Left colon (tissue), 2 donors: Measurements from ENCODE around the gene ADH1B. TPM values are rescaled to one million over a fixed set of nuclear protein-coding genes. Genes with fewer than 3 reads are reported as not detected.
"Not testable (repeated sequence)": the region's sequence is repeated elsewhere in the genome, so short reads cannot be mapped to it uniquely, and the experiment has no call there.

Source experiments
- ATAC-seq: fragments of 200-7000 bp; cut with Tn5 transposase; one replicate; pipeline ENCODE4 v1.9.1; 2020; ENCODE audit warnings: mild to moderate bottlenecking, moderate library complexity
- DNase-seq, 2 donors: peaks; one replicate each; pipeline ENCODE4 v3.0.0-alpha.2; 2020
- intact Hi-C, 2 donors: fragments of 100-400 bp; cut with DNase I in 1 of 2; cut with micrococcal nuclease in 1 of 2; formaldehyde crosslinking; loops; one replicate each; pipeline versions ENCODE4 v1.11.2 to v1.14.0; 2022; cut with DNase I, micrococcal nuclease
- total RNA-seq, 2 donors: library from RNA; stranded (reverse); fragmentation: NEBNext Ultra II Directional; extraction: Animal tissue kit (Norgen Biotek cat#: 25700); gene quantifications; one replicate each; pipeline ENCODE4 v1.2.1, GENCODE V29; 2021
- donor health status: DM: no; HTN: no; CAD: no.
- donor health status: DM: yes; HTN: yes; CAD: no.

ADH1B gene
- total RNA-seq, 2 donors from 2014 or later: 156 to 174 TPM

GRCh38 chr4:99330648-99331047, 9.4 kb upstream of the ADH1B start:
- ATAC-seq (no peak), DNase-seq (no peak)
- intact Hi-C loops: no loop called here

GRCh38 chr4:99329876-99330275, 8.7 kb upstream of the ADH1B start:
- DNase-seq (no peak), ATAC-seq (no peak)
- intact Hi-C loops: loop anchor here in 1 of 2 donors (10.0 kb wide), 1 partner anchor 55 kb away; no protein-coding TSS in a partner anchor

GRCh38 chr4:99324979-99325378, 3.8 kb upstream of the ADH1B start:
- ATAC-seq (no peak), DNase-seq (peak in 1 of 2 donors; percentile 71)
- intact Hi-C loops: loop anchor here in 1 of 2 donors (10.0 kb wide), 1 partner anchor 60 kb away; no protein-coding TSS in a partner anchor

GRCh38 chr4:99324361-99324760, 3.2 kb upstream of the ADH1B start:
- DNase-seq (no peak), ATAC-seq (no peak)
- intact Hi-C loops: loop anchor here in 1 of 2 donors (10.0 kb wide), 1 partner anchor 60 kb away; no protein-coding TSS in a partner anchor

- intact Hi-C loops: loop anchor here in 1 of 2 donors (10.0 kb wide), 1 partner anchor 61 kb away; no protein-coding TSS in a partner anchor
- no peak for ATAC-seq
Measured at GRCh38 chr4:99323756-99324155, 2.6 kb upstream of the ADH1B start.

GRCh38 chr4:99317811-99318210, 3.4 kb downstream of the ADH1B start:
- intact Hi-C loops, DNase-seq, ATAC-seq: not testable (repeated sequence)

More at GRCh38 chr4:99323756-99324155, 2.6 kb upstream of the ADH1B start:
- no peak for DNase-seq

- no peak for DNase-seq
- no peak for ATAC-seq
- intact Hi-C loops: no loop called here
Measured at GRCh38 chr4:99317354-99317753, 3.8 kb downstream of the ADH1B start.

GRCh38 chr4:99315839-99316238, 5.4 kb downstream of the ADH1B start:
- intact Hi-C loops: no loop called here
- ATAC-seq (no peak), DNase-seq (no peak)

GRCh38 chr4:99314211-99314610, 7.0 kb downstream of the ADH1B start:
- ATAC-seq: no peak
- intact Hi-C loops: no loop called here
- DNase-seq: no peak

- no peak for ATAC-seq
- intact Hi-C loops: no loop called here
- no peak for DNase-seq
Measured at GRCh38 chr4:99310389-99310788, 10.8 kb downstream of the ADH1B start.

GRCh38 chr4:99305638-99306400, 15.4 kb downstream of the ADH1B start:
- no peak for ATAC-seq
- intact Hi-C loops: no loop called here
- DNase-seq: no peak

- intact Hi-C loops: no loop called here
- no peak for DNase-seq
- no peak for ATAC-seq
Measured at GRCh38 chr4:99301376-99302164, 19.6 kb downstream of the ADH1B start.

- intact Hi-C loops: no loop called here
- ATAC-seq: peak; percentile 25
- DNase-seq: peak; percentile 66 to 77
Measured at GRCh38 chr4:99300934-99301333, 20.3 kb downstream of the ADH1B start.

GRCh38 chr4:99293357-99293756, 27.8 kb downstream of the ADH1B start:
- ATAC-seq: no peak
- intact Hi-C loops: no loop called here

GRCh38 chr4:99290848-99291786, 30.1 kb downstream of the ADH1B start, which contains the start of gene ADH1A:
ADH1A (minus strand) TSS chr4:99290985; CDS start chr4:99290914, 71 bp downstream.
- intact Hi-C loops: no loop called here
- ATAC-seq (no peak), DNase-seq (no peak)

More at GRCh38 chr4:99293357-99293756, 27.8 kb downstream of the ADH1B start:
- DNase-seq: no peak

- intact Hi-C loops: no loop called here
- no peak for DNase-seq
- ATAC-seq: no peak
Measured at GRCh38 chr4:99285387-99285786, 35.8 kb downstream of the ADH1B start.

GRCh38 chr4:99282731-99283130, 38.5 kb downstream of the ADH1B start:
- ATAC-seq (no peak), DNase-seq (no peak)
- intact Hi-C loops: no loop called here

GRCh38 chr4:99281261-99281660, 39.9 kb downstream of the ADH1B start:
- ATAC-seq (no peak), DNase-seq (no peak)
- intact Hi-C loops: no loop called here

- intact Hi-C loops: no loop called here
- DNase-seq (no peak), ATAC-seq (no peak)
Measured at GRCh38 chr4:99276417-99276816, 44.8 kb downstream of the ADH1B start.
